Measurements from ENCODE around the gene DNAJC30. TPM values are rescaled to one million over a fixed set of nuclear protein-coding genes. Genes with fewer than 3 reads are reported as not detected.

DNAJC30 gene
- total RNA-seq, 4 donors from 2014 or later: 2.7 to 8.4 (median 6.3) TPM

- Histone ChIP-seq H3K9me3 (no peaks in the 10 kb centered on the region), H3K36me3 (peaks cover 0 to 9% (median 0%) of the 10 kb centered on the region in 3 donors), H3K4me1 (peaks cover 0 to 35% (median 10%) of the 10 kb centered on the region in 4 donors), H3K4me3 (peak within 1 kb of the TSS; percentile 64 to 87 (median 80)), H3K27me3 (no peaks in the 10 kb centered on the region), H3K27ac (peak within 1 kb of the TSS in 2 of 4 donors; percentile 52 to 66)
- TF ChIP-seq POLR2A (IDR thresholded peaks at IDR 0.05) (peak in 1 of 2 donors; percentile 38), CTCF (IDR thresholded peaks at IDR 0.05) (no peak)
- WGBS, 2 donors: 1 to 2% methylated on average over 38 to 85 of the region's 96 CpGs
- DNase-seq (ENCODE audit: low spot score in 2 of 2): no peak
These were observed 35.9 kb upstream of the DNAJC30 start, which contains the start of gene STX1A for GRCh38 chr7:73718905-73719805. Gene STX1A (minus strand): TSS chr7:73719669. CDS start chr7:73719631, 38 bp downstream.

DNA sequence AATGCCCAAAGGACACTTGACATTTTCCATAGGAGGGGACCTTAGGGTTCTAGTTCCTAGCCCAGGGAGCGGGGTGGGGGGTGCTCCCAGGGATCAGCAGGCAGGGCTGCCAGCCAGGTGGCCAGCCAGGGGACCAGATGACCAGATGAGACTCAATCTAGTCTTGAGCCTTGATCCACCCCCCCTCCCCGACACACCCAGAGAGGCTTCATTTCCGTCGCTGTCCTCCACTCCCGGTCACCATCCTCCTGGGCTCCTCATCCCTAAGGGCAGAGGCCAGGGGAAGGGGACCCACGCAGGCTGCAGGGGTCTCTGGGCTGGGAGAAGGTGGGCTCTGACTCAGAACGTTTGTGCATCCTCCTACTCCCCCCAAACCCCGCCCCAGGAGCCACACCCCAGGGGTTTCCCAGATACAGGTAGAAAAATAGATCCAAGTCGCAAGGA, 35.2 kb upstream of the DNAJC30 start:
- peaks cover 0 to 9% (median 0%) of the 10 kb centered on the region in 3 donors for H3K36me3 ChIP-seq
- H3K9me3 ChIP-seq: no peaks in the 10 kb centered on the region
- H3K4me1 ChIP-seq: peaks cover 0 to 35% (median 10%) of the 10 kb centered on the region in 4 donors
- H3K4me3 ChIP-seq: peak overlapping the region; percentile 64 to 87 (median 80)
- H3K27ac ChIP-seq: peak overlapping the region in 1 of 4 donors; percentile 66
- no peak for TF ChIP-seq EP300 (IDR thresholded peaks at IDR 0.05)
- TF ChIP-seq CTCF (IDR thresholded peaks at IDR 0.05): no peak
- no peak for TF ChIP-seq POLR2A (IDR thresholded peaks at IDR 0.05)
- 44 to 46% methylated on average over 9 of the region's 9 CpGs for WGBS, 2 donors
- no peak for DNase-seq (ENCODE audit: low spot score in 2 of 2)
- no peaks in the 10 kb centered on the region for H3K27me3 ChIP-seq

DNA sequence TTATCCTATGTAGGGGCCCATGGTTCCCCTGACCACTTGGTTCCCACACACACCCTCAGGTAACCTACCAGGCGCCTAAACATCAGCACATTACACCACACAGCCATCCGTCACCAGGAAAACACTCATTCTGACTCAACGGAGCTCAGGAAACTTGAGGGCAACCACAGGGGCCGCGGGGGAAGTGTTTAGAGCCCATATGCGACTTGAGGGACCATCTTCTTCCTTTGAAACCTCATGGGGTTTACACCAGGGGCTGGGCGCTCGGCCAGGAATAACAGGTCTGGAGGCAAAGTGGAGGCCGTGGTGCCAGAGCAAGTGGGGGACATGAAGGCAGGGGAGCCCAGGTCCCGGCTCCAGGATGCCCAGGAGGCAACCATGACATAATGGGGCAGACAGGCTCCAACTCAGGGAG, 34.7 kb upstream of the DNAJC30 start:
- peak overlapping the region in 2 of 4 donors; percentile 11 to 87 for H3K4me3 ChIP-seq
- H3K4me1 ChIP-seq: peaks cover 0 to 35% (median 10%) of the 10 kb centered on the region in 4 donors
- H3K27me3 ChIP-seq: no peaks in the 10 kb centered on the region
- no peak for DNase-seq (ENCODE audit: low spot score in 2 of 2)
- no peak overlapping the region for H3K27ac ChIP-seq
- TF ChIP-seq EP300 (IDR thresholded peaks at IDR 0.05): no peak
- TF ChIP-seq CTCF (IDR thresholded peaks at IDR 0.05): no peak
- no peak for TF ChIP-seq POLR2A (IDR thresholded peaks at IDR 0.05)
- WGBS, 2 donors: 55 to 58% methylated on average over 10 of the region's 10 CpGs
- no peaks in the 10 kb centered on the region for H3K9me3 ChIP-seq
- H3K36me3 ChIP-seq: peaks cover 0 to 9% (median 0%) of the 10 kb centered on the region in 3 donors

DNA sequence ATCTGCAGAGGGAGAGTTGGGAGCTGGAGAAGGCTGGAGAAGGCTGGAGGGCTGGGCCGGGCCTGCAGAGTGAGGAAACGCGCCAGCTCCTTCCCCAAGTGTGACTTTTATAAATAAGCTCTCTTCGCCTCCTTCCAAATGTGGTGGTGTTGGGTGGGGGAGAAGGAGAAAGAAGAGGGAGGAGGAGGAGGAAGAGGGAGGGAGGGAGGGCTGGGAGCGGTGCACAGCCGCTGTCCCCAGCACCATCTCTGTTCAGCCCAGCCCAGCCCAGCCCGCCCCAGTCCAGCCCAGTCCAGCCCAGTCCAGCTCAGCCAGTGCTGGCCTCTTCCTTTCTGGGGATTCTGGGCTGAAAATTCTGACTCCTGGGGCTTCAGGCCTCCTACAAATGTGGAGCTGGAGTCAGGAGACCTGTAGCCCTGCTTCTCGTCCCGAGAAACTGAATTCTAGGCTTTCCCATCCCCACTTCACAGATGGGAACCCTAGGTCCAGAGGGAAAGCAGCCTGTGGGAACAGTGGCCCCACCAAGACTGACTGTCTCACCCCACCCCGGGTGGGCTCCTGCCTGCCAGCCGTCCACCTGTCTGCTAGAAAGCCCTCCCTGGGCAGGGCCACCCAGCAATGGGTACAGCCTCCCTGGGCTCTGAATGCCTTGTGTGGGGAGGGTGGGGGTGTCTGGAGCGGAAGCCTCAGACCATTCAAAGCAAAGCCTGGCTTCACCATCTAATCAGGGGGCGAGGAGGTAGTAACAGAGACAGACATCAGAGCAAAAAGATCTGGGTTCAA, 34.0 kb upstream of the DNAJC30 start:
- 67 to 75% methylated on average over 12 to 13 of the region's 13 CpGs for WGBS, 2 donors
- no peak for DNase-seq (ENCODE audit: low spot score in 2 of 2)
- TF ChIP-seq POLR2A (IDR thresholded peaks at IDR 0.05) (no peak), CTCF (IDR thresholded peaks at IDR 0.05) (no peak), EP300 (IDR thresholded peaks at IDR 0.05) (no peak)
- Histone ChIP-seq H3K4me3 (no peak overlapping the region), H3K9me3 (no peaks in the 10 kb centered on the region), H3K36me3 (peaks cover 0 to 9% (median 0%) of the 10 kb centered on the region in 3 donors), H3K27ac (no peak overlapping the region), H3K27me3 (no peaks in the 10 kb centered on the region), H3K4me1 (peaks cover 0 to 35% (median 10%) of the 10 kb centered on the region in 4 donors)

Data from tibial nerve (tissue), 4 donors.